Liver (tissue), 9 donors: ENCODE data around the gene TRAPPC6A. TPM values are rescaled to one million over a fixed set of nuclear protein-coding genes. Genes with fewer than 3 reads are reported as not detected.

Source experiments
- DNase-seq: peaks from one replicate; pipeline ENCODE4 v3.0.0-alpha.2; 2017; ENCODE audit warnings: low spot score
- H3K27ac ChIP-seq, 2 donors: one replicate each; pipeline ENCODE4 v1.7.0; 2013; ENCODE audit warnings: inconsistent platforms in 2 of 2, low read length in 2 of 2, control low read depth in 1 of 2, low read depth in 1 of 2, mild to moderate bottlenecking in 1 of 2
- H3K27me3 ChIP-seq, 4 donors: one replicate each; pipeline versions ENCODE4 v1.6.1 to v1.7.0; 2013; ENCODE audit warnings: low read length in 3 of 4, inconsistent platforms in 1 of 4, mild to moderate bottlenecking in 1 of 4, moderate library complexity in 1 of 4; ENCODE audit not compliant: control insufficient read depth in 4 of 4, insufficient read depth in 4 of 4
- H3K36me3 ChIP-seq, 4 donors: one replicate each; pipeline versions ENCODE4 v1.6.1 to v1.7.0; 2013; ENCODE audit warnings: low read length in 3 of 4, mild to moderate bottlenecking in 3 of 4, low read depth in 1 of 4, moderate library complexity in 1 of 4; ENCODE audit not compliant: control insufficient read depth in 4 of 4, insufficient read depth in 3 of 4
- H3K4me1 ChIP-seq, 4 donors: one replicate each; pipeline versions ENCODE4 v1.6.1 to v1.7.0; 2013; ENCODE audit warnings: low read length in 3 of 4, mild to moderate bottlenecking in 3 of 4, moderate library complexity in 1 of 4; ENCODE audit not compliant: control insufficient read depth in 4 of 4, insufficient read depth in 4 of 4
- H3K4me3 ChIP-seq, 3 donors: one replicate each; pipeline versions ENCODE4 v1.6.1 to v1.7.0; 2013; ENCODE audit warnings: low read length in 3 of 3, control low read depth in 1 of 3, low read depth in 1 of 3, mild to moderate bottlenecking in 1 of 3
- H3K9ac ChIP-seq, 2 donors: one replicate each; pipeline ENCODE4 v1.7.0; 2013; ENCODE audit warnings: low read length in 2 of 2, mild to moderate bottlenecking in 2 of 2, moderate library complexity in 2 of 2, control low read depth in 1 of 2, low read depth in 1 of 2
- H3K9me3 ChIP-seq, 4 donors: one replicate each; pipeline versions ENCODE4 v1.6.1 to v1.7.0; 2013; ENCODE audit warnings: low read length in 3 of 4; ENCODE audit not compliant: control insufficient read depth in 4 of 4
- ATF3 ChIP-seq: IDR thresholded peaks from 2 replicates; pipeline ENCODE4 v1.6.1; 2016; ENCODE audit warnings: antibody characterized with exemption
- CTCF ChIP-seq: fragments of 150-350 bp; IDR thresholded peaks from 2 replicates; pipeline ENCODE4 v1.5.1; 2017; ENCODE audit warnings: improper control_type of control experiment, low read depth, low read length; ENCODE audit not compliant: missing input control
- EGR1 ChIP-seq, 2 donors: IDR thresholded peaks; 2 replicates each; pipeline ENCODE4 v1.6.1; 2016 to 2018; ENCODE audit warnings: antibody characterized with exemption in 2 of 2, low read depth in 2 of 2
- FOXA2 ChIP-seq: IDR thresholded peaks from 2 replicates; pipeline ENCODE4 v1.6.1; 2016; ENCODE audit warnings: antibody characterized with exemption
- GABPA ChIP-seq, 2 donors: IDR thresholded peaks in 1 of 2; conservative IDR thresholded peaks in 1 of 2; 2 replicates each; pipeline ENCODE4 v1.6.1; 2016; ENCODE audit warnings: antibody characterized with exemption in 2 of 2, mild to moderate bottlenecking in 1 of 2, moderate library complexity in 1 of 2
- HNF4A ChIP-seq, 2 donors: conservative IDR thresholded peaks; 2 replicates each; pipeline ENCODE4 v1.6.1; 2016; ENCODE audit warnings: antibody characterized with exemption in 2 of 2, mild to moderate bottlenecking in 2 of 2
- HNF4G ChIP-seq: IDR thresholded peaks from 2 replicates; pipeline ENCODE4 v1.6.1; 2016; ENCODE audit warnings: antibody characterized with exemption
- JUND ChIP-seq, 2 donors: IDR thresholded peaks; 2 replicates each; pipeline ENCODE4 v1.6.1; 2016; ENCODE audit warnings: antibody characterized with exemption in 2 of 2
- MAX ChIP-seq: IDR thresholded peaks from 2 replicates; pipeline ENCODE4 v1.6.1; 2016; ENCODE audit warnings: antibody characterized with exemption
- NR2F2 ChIP-seq: IDR thresholded peaks from 2 replicates; pipeline ENCODE4 v1.6.1; 2016; ENCODE audit warnings: antibody characterized with exemption
- REST ChIP-seq: IDR thresholded peaks from 2 replicates; pipeline ENCODE4 v1.6.1; 2016; ENCODE audit warnings: antibody characterized with exemption, mild to moderate bottlenecking
- SP1 ChIP-seq: IDR thresholded peaks from 2 replicates; pipeline ENCODE4 v1.6.1; 2018; ENCODE audit warnings: antibody characterized with exemption, mild to moderate bottlenecking
- TAF1 ChIP-seq: conservative IDR thresholded peaks from 2 replicates; pipeline ENCODE4 v1.6.1; 2016; ENCODE audit warnings: antibody characterized with exemption, mild to moderate bottlenecking
- YY1 ChIP-seq: IDR thresholded peaks from 2 replicates; pipeline ENCODE4 v1.6.1; 2016; ENCODE audit warnings: antibody characterized with exemption, mild to moderate bottlenecking
- ZBTB33 ChIP-seq: IDR thresholded peaks from 2 replicates; pipeline ENCODE4 v1.6.1; 2016; ENCODE audit warnings: antibody characterized with exemption
- WGBS: extraction: QIAGEN DNeasy Blood & Tissue Kit; methylation state at CpG from one replicate; pipeline ENCODE4 v1.1.7; 2013; 5-methylcytosine and 5-hydroxymethylcytosine counted together
- polyA plus RNA-seq, 2 donors: library from polyadenylated mRNA; stranded (reverse) in 1 of 2; unstranded in 1 of 2; fragments of 200-250 nt in 1 of 2; fragments of >200 nt in 1 of 2; fragmentation: Nextera tagmentation in 1 of 2; extraction: Ambion mirVana in 1 of 2; gene quantifications; one replicate each; pipeline versions ENCODE4 v1.2.1 to v1.2.3, GENCODE V29; 2013 to 2015
- total RNA-seq, 2 donors: library from RNA; depleted of rRNA; stranded (reverse); fragments of >200 nt; gene quantifications; one replicate each; pipeline ENCODE4 v1.2.3, GENCODE V29; 2014
- donor health status: healthy.
- donor health status: healthy.
- donor health status: healthy.
- donor health status: healthy.
- donor health status: healthy.

Gene TRAPPC6A
- total and polyA plus RNA-seq, 4 donors = 14.8 to 52.2 (median 28.6) TPM

- Histone ChIP-seq H3K4me3 (no peak overlapping the region), H3K4me1 (peaks cover 3 to 24% (median 19%) of the 10 kb centered on the region in 4 donors), H3K27me3 (peaks cover 0 to 8% (median 6%) of the 10 kb centered on the region in 4 donors), H3K36me3 (no peaks in the 10 kb centered on the region), H3K9me3 (no peaks in the 10 kb centered on the region), H3K27ac (no peak overlapping the region), H3K9ac (no peak overlapping the region)
- 17% methylated on average over 64 of the region's 64 CpGs for WGBS
- no peak for TF ChIP-seq CTCF
- no peak for TF ChIP-seq JUND (IDR thresholded peaks at IDR 0.05)
- TF ChIP-seq MAX = no peak
- no peak for TF ChIP-seq NR2F2
- no peak for TF ChIP-seq EGR1 (IDR thresholded peaks at IDR 0.05; ENCODE audit: low read depth in 2 of 2)
- TF ChIP-seq HNF4A (conservative IDR thresholded peaks at IDR 0.05) = no peak
- no peak for TF ChIP-seq GABPA (IDR thresholded peaks at IDR 0.05 in 1 of 2, conservative IDR thresholded peaks at IDR 0.05 in 1 of 2)
- TF ChIP-seq TAF1 = no peak
- no peak for TF ChIP-seq HNF4G
- no peak for TF ChIP-seq SP1
- no peak for TF ChIP-seq ZBTB33
- DNase-seq = no peak
Measured at GRCh38 chr19:45151821-45152503, 26.1 kb downstream of the TRAPPC6A start.

- H3K4me1 ChIP-seq = peaks cover 3 to 24% (median 19%) of the 10 kb centered on the region in 4 donors
- no peak overlapping the region for H3K4me3 ChIP-seq
- no peak overlapping the region for H3K27ac ChIP-seq
- peaks cover 0 to 2% (median 0%) of the 10 kb centered on the region in 4 donors for H3K36me3 ChIP-seq
- H3K9me3 ChIP-seq = no peaks in the 10 kb centered on the region
- no peak overlapping the region for H3K9ac ChIP-seq
- peaks cover 0 to 8% (median 6%) of the 10 kb centered on the region in 4 donors for H3K27me3 ChIP-seq
- TF ChIP-seq EGR1 (IDR thresholded peaks at IDR 0.05; ENCODE audit: low read depth in 2 of 2) = no peak
- TF ChIP-seq ATF3 = no peak
- no peak for TF ChIP-seq HNF4G
- no peak for TF ChIP-seq YY1
- no peak for TF ChIP-seq JUND (IDR thresholded peaks at IDR 0.05)
- TF ChIP-seq FOXA2 = no peak
- no peak for TF ChIP-seq SP1
- no peak for TF ChIP-seq CTCF
- no peak for TF ChIP-seq REST
- DNase-seq = no peak
- 78% methylated on average over 7 of the region's 7 CpGs for WGBS
Measured at GRCh38 chr19:45151320-45151719, 26.7 kb downstream of the TRAPPC6A start.
